Skin epidermis (tissue), 12 donors: Measurements from ENCODE around the gene MAMSTR.
"Not testable (repeated sequence)": the region's sequence is repeated elsewhere in the genome, so short reads cannot be mapped to it uniquely, and the experiment has no call there.

Experiments
- H3K27ac ChIP-seq, 21 experiments: fragments of 200-600 bp; sonication (generic) in 11 of 21; one replicate each; pipeline ENCODE4 v1.5.0; 2020; ENCODE audit warnings: mild to moderate bottlenecking in 3 of 21, inconsistent platforms in 2 of 21, moderate library complexity in 2 of 21
- H3K4me3 ChIP-seq, 7 experiments: fragments of 200-600 bp; sonication (generic) in 2 of 7; one replicate each; pipeline ENCODE4 v1.5.0; 2020; ENCODE audit warnings: inconsistent platforms in 2 of 7, mild to moderate bottlenecking in 2 of 7, moderate library complexity in 1 of 7

The MAMSTR gene

GRCh38 chr19:48719263-48720171 is at the start of gene MAMSTR:
TSS of gene MAMSTR (minus strand) at chr19:48719725. CDS start at chr19:48719031, 694 bp downstream.
- peak within 1 kb of the TSS in 14 of 21 experiments; percentile 45 to 84 (median 75) for H3K27ac ChIP-seq
- peak within 1 kb of the TSS; percentile 36 to 55 (median 44) for H3K4me3 ChIP-seq

DNA sequence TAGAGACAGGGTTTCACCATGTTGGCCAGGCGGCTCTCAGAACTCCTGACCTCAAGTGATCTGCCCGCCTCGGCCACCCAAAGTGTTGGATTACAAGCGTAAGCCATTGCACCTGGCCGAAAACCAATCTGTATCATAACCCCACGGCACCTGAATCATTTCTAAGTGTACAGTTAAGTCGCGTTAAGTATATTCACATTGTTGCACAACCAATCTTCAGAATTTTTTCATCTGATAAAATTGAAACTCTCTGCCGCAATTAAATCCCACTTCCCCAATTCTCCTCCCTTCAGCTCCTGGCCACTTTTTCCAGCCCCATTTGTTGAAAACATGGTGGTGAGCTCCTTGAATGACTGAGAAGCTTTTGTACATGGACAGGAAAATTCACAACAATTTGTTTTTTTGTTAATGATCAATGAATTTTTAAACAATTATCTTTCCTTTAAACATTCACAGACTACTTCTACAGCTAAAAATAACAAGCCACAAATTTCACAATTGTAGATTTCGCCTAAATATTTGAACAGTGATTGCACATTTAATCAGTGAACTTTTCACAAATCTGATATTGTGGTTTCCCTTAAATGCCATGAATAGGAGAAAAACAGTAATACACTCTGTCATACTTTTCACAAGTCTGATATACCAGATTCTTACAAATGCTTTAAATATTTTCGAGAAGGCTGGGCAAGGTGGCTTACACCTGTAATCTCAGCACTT is 49.6 kb upstream of the MAMSTR start:
- H3K27ac ChIP-seq = peak overlapping the region in 1 of 21 experiments; percentile 40
- no peak overlapping the region for H3K4me3 ChIP-seq

DNA sequence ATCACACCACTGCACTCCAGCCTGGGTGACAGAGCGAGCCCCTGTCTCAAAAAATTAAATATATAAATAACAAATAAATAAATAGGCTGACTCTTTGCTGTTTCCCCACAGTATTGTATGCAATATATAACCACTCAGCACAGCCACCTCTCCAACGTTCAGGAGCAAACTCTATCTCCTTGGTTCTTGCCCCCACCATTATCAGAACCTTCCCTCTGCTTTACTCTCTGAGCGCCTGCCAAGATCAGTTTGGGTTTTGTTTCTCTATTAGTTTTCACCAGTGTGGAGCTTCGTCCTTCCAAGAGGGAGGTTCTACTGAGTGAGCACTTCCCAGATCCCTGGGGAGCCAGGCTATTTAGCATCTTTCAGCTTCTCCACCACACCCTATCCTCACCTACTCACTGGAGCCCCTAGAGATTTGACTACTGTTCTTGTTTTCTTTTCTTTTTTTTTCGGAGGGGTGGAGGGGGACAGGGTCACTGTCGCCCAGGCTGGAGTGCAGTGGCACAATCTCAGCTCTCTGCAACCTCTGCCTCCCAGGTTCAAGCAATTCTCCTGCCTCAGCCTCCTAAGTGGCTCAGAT is 48.7 kb upstream of the MAMSTR start:
- not testable (repeated sequence) for H3K27ac ChIP-seq, H3K4me3 ChIP-seq

GRCh38 chr19:48765816-48766215 is 46.3 kb upstream of the MAMSTR start:
- not testable (repeated sequence) for H3K4me3 ChIP-seq, H3K27ac ChIP-seq

- Histone ChIP-seq H3K27ac (peak overlapping the region in 6 of 21 experiments; percentile 5 to 72 (median 48)), H3K4me3 (no peak overlapping the region)
Observed at GRCh38 chr19:48760504-48761205, 41.1 kb upstream of the MAMSTR start.

DNA sequence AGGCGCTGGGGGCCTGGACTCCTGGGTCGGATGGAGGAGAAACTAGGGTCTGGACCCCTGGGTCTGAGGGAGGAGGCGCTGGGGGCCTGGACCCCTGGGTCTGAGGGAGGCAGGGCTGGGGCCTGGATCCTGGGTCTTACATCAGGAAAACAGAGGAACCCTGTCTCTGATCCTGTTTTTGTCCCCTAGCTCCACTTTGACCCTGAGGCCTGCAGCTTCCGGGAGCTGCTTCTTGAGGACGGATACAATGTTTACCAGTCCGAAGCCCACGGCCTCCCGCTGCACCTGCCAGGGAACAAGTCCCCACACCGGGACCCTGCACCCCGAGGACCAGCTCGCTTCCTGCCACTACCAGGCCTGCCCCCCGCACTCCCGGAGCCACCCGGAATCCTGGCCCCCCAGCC is 38.2 kb upstream of the MAMSTR start:
- no peak overlapping the region for H3K27ac ChIP-seq
- H3K4me3 ChIP-seq = no peak overlapping the region

- Histone ChIP-seq H3K27ac (no peak overlapping the region), H3K4me3 (no peak overlapping the region)
Observed at GRCh38 chr19:48757089-48757675, 37.7 kb upstream of the MAMSTR start.

DNA sequence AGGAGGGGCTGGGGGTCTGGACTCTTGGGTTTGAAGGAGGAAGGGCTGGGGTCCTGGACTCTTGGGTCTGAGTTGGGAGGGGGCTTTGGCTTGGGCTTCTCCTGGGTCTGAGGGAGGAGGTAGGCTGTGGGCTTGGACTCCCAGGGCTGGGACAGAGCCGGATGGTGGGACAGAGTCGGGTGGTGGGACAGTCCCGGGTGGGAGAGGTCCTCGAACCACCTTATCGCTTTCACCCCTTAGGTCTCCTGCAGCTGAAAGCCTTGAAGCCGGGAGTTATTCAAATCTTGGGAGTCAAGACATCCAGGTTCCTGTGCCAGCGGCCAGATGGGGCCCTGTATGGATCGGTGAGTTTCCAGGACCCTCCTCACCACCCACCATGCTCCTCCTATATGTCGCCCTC is 37.2 kb upstream of the MAMSTR start:
- Histone ChIP-seq H3K4me3 (no peak overlapping the region), H3K27ac (no peak overlapping the region)

GRCh38 chr19:48756212-48756611 is 36.7 kb upstream of the MAMSTR start:
- no peak overlapping the region for H3K4me3 ChIP-seq
- H3K27ac ChIP-seq = no peak overlapping the region

DNA sequence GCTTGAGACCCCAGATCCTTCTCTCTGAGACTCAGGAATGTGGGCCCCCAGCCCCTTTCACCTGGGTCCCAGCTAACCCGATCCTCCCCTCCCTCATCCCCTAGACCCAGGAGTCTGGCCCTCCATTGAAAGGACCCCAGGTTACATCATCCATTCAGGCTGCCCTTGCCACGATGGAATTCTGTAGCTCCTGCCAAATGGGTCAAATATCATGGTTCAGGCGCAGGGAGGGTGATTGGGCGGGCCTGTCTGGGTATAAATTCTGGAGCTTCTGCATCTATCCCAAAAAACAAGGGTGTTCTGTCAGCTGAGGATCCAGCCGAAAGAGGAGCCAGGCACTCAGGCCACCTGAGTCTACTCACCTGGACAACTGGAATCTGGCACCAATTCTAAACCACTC is 36.3 kb upstream of the MAMSTR start:
- Histone ChIP-seq H3K27ac (no peak overlapping the region), H3K4me3 (no peak overlapping the region)

DNA sequence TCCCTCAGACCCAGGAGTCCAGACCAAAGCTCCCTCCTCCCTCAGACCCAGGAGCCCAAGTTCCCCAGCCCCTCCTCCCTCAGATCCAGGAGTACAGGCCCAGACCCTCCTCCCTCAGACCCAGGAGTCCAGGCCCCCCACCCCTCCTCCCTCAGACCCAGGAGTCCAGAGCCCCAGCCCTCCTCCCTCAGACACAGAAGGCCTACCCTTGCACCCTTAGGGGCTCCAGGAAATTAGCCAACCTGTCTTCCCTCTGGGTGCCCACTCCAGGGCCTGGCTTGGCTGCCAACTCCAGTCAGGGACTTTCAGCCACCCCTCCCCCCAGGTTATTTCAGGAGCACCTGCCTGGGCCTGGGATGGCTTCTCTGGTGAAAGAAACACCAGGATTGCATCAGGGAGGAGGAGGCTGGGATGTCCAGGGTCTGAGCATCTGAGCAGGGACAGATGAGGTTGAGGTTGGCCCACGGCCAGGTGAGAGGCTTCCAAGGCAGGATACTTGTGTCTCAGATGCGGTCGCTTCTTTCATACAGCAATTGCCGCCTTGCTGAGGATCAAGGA is 35.6 kb upstream of the MAMSTR start, which contains the start of gene FGF21:
TSS of gene FGF21 (plus strand) at position 441 of the 558 bp plus-strand sequence. CDS start 713 bp downstream, outside the sequence.
- Histone ChIP-seq H3K4me3 (no peak within 1 kb of the TSS), H3K27ac (no peak within 1 kb of the TSS)

- H3K4me3 ChIP-seq = peak within 1 kb of the TSS; percentile 35 to 54 (median 44)
- H3K27ac ChIP-seq = peak within 1 kb of the TSS in 18 of 21 experiments; percentile 1 to 79 (median 59)
Observed at GRCh38 chr19:48752496-48753365, 33.2 kb upstream of the MAMSTR start, which contains the start of gene FUT1. TSS of gene FUT1 (minus strand) at chr19:48752641. CDS start at chr19:48751281, 1,360 bp downstream.

- H3K4me3 ChIP-seq = peak overlapping the region; percentile 35 to 54 (median 44)
- peak overlapping the region in 17 of 21 experiments; percentile 1 to 79 (median 60) for H3K27ac ChIP-seq
Observed at GRCh38 chr19:48751845-48752495, 32.4 kb upstream of the MAMSTR start.

GRCh38 chr19:48750771-48751504 is 31.4 kb upstream of the MAMSTR start:
- Histone ChIP-seq H3K4me3 (peak overlapping the region in 2 of 7 experiments; percentile 52 to 54), H3K27ac (no peak overlapping the region)

DNA sequence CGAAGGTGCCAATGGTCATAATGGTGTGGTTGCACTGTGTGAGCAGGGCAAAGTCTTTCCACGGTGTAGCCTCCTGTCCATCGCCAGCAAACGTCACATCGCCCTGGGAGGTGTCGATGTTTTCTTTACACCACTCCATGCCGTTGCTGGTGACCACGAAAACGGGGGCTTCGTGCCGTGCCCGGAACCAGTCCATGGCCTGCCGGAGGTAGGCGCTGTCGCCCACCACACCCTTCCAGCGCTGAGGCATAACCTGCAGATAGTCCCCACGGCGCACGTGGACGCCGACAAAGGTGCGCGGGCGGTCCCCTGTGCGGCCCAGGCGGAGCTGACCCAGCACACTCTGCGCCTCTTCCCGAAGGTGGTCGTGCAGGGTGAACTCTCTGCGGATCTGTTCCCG is 30.8 kb upstream of the MAMSTR start:
- Histone ChIP-seq H3K4me3 (no peak overlapping the region), H3K27ac (no peak overlapping the region)

GRCh38 chr19:48749571-48750198 is 30.2 kb upstream of the MAMSTR start:
- Histone ChIP-seq H3K27ac (no peak overlapping the region), H3K4me3 (no peak overlapping the region)
